ENCODE results near the gene GPX5. TPM values are rescaled to one million over a fixed set of nuclear protein-coding genes. Genes with fewer than 3 reads are reported as not detected.

Gene GPX5
- total and polyA plus RNA-seq, 10 of the 15 experiments (the other 5 are each of a cell fraction or from before 2014, with no cell fraction given), result not detected

- TF ChIP-seq ZNF24 (IDR thresholded peaks at IDR 0.05) (no peak), RAD51 (IDR thresholded peaks at IDR 0.05) (no peak), MEF2A (IDR thresholded peaks at IDR 0.05; ENCODE audit: insufficient read depth, low read depth, low read length) (no peak), EZH2 (IDR thresholded peaks at IDR 0.05; ENCODE audit: borderline replicate concordance, control insufficient read depth, low read depth, low read length) (no peak), RELA (IDR thresholded peaks at IDR 0.05; ENCODE audit: borderline replicate concordance, partially characterized antibody) (no peak), E2F4 (IDR thresholded peaks at IDR 0.05; ENCODE audit: low read depth, low read length) (no peak)
- Histone ChIP-seq H3K27me3 (replicated peaks in 1 of 2; ENCODE audit: control insufficient read depth in 2 of 2, insufficient read depth in 2 of 2, low read length in 1 of 2) (no peaks in the 10 kb centered on the region; a peak in 1 of 4 replicates), H2AFZ (ENCODE audit: control insufficient read depth, low read depth, low read length) (no peak overlapping the region), H3K4me2 (ENCODE audit: control insufficient read depth, insufficient read depth) (no peak overlapping the region), H3K36me3 (ENCODE audit: control insufficient read depth in 2 of 2, insufficient read depth in 2 of 2, low read length in 1 of 2) (no peaks in the 10 kb centered on the region), H3K79me2 (ENCODE audit: control insufficient read depth, insufficient read depth, low read length) (no peaks in the 10 kb centered on the region), H3K4me1 (ENCODE audit: control insufficient read depth, insufficient read depth, low read length) (no peaks in the 10 kb centered on the region), H3K27ac (ENCODE audit: control insufficient read depth, insufficient read depth) (no peak overlapping the region), H3K9me3 (replicated peaks; ENCODE audit: control insufficient read depth, insufficient read depth, low read length) (no peaks in the 10 kb centered on the region), H3K9ac (ENCODE audit: control insufficient read depth, insufficient read depth, low read length) (no peak overlapping the region), H3K4me3 (no peak overlapping the region), H4K20me1 (ENCODE audit: control insufficient read depth, insufficient read depth) (no peaks in the 10 kb centered on the region)
- intact Hi-C loops (cut with micrococcal nuclease; ENCODE audit: unreplicated experiment) (loop anchor here (5.0 kb wide), 1 partner anchor 184 kb away; no protein-coding TSS in a partner anchor), in situ Hi-C loops (cut with MboI) (no loop called here)
- SMC1A ChIA-PET (ENCODE audit: uncharacterized antibody, unreplicated experiment), result no interaction called here
- RAD21 ChIA-PET (ENCODE audit: unreplicated experiment), result interaction anchor here (0.5 kb wide), 1 partner anchor 9 kb away, joined by 3 read pairs; no protein-coding TSS in a partner anchor
- WGBS (ENCODE audit: insufficient coverage, insufficient replicate concordance, low lambda C conversion rate, missing lambda C conversion rate), result 11% methylated on average over 3 of the region's 3 CpGs
- no TSS peak for BruUV-seq (replicated peaks)
- no peak for DNase-seq (ENCODE audit: low read depth, low spot score)
- CTCF ChIA-PET, result interaction anchor here (0.8 kb wide), 1 partner anchor 43 kb away, joined by 3 read pairs; no protein-coding TSS in a partner anchor
- ATAC-seq, result no peak
- POLR2A ChIA-PET, result no interaction called here
- no peak for FAIRE-seq
Observed at GRCh38 chr6:28497893-28498292, 27.8 kb upstream of the GPX5 start.

- H2AFZ ChIP-seq (ENCODE audit: control insufficient read depth, low read depth, low read length), result no peak overlapping the region
- H3K79me2 ChIP-seq (ENCODE audit: control insufficient read depth, insufficient read depth, low read length), result no peaks in the 10 kb centered on the region
- H3K9me3 ChIP-seq (replicated peaks; ENCODE audit: control insufficient read depth, insufficient read depth, low read length), result no peaks in the 10 kb centered on the region
- DNase-seq (ENCODE audit: low read depth, low spot score), result no peak
- RAD21 ChIA-PET (ENCODE audit: unreplicated experiment), result no interaction called here
- in situ Hi-C loops (cut with MboI) (no loop called here), intact Hi-C loops (cut with micrococcal nuclease; ENCODE audit: unreplicated experiment) (no loop called here)
- no peak overlapping the region for H3K9ac ChIP-seq (ENCODE audit: control insufficient read depth, insufficient read depth, low read length)
- SMC1A ChIA-PET (ENCODE audit: uncharacterized antibody, unreplicated experiment), result no interaction called here
- no peaks in the 10 kb centered on the region for H4K20me1 ChIP-seq (ENCODE audit: control insufficient read depth, insufficient read depth)
- no peaks in the 10 kb centered on the region for H3K36me3 ChIP-seq (ENCODE audit: control insufficient read depth in 2 of 2, insufficient read depth in 2 of 2, low read length in 1 of 2)
- CTCF ChIA-PET, result no interaction called here
- WGBS (ENCODE audit: insufficient coverage, insufficient replicate concordance, low lambda C conversion rate, missing lambda C conversion rate), result 26% methylated on average over 2 of the region's 6 CpGs
- no peak for ATAC-seq
- POLR2A ChIA-PET, result no interaction called here
- no TSS peak for BruUV-seq (replicated peaks)
- H3K4me2 ChIP-seq (ENCODE audit: control insufficient read depth, insufficient read depth), result no peak overlapping the region
- no peaks in the 10 kb centered on the region; a peak in 2 of 4 replicates for H3K27me3 ChIP-seq (replicated peaks in 1 of 2; ENCODE audit: control insufficient read depth in 2 of 2, insufficient read depth in 2 of 2, low read length in 1 of 2)
- H3K4me1 ChIP-seq (ENCODE audit: control insufficient read depth, insufficient read depth, low read length), result no peaks in the 10 kb centered on the region
- no peak overlapping the region for H3K27ac ChIP-seq (ENCODE audit: control insufficient read depth, insufficient read depth)
- FAIRE-seq, result no peak
- no peak overlapping the region for H3K4me3 ChIP-seq
- TF ChIP-seq BCL3 (IDR thresholded peaks at IDR 0.05; ENCODE audit: borderline replicate concordance, insufficient read depth, low read depth, low read length, poor library complexity, severe bottlenecking) (no peak), STAT3 (IDR thresholded peaks at IDR 0.05; ENCODE audit: low read depth, low read length) (no peak), E2F4 (IDR thresholded peaks at IDR 0.05; ENCODE audit: low read depth, low read length) (no peak), BMI1 (IDR thresholded peaks at IDR 0.05; ENCODE audit: borderline replicate concordance) (no peak), POLR2AphosphoS5 (IDR thresholded peaks at IDR 0.05; ENCODE audit: low read length) (no peak), IKZF1 (conservative IDR thresholded peaks at IDR 0.05) (no peak)
- TF ChIP-seq, protein P1, sequence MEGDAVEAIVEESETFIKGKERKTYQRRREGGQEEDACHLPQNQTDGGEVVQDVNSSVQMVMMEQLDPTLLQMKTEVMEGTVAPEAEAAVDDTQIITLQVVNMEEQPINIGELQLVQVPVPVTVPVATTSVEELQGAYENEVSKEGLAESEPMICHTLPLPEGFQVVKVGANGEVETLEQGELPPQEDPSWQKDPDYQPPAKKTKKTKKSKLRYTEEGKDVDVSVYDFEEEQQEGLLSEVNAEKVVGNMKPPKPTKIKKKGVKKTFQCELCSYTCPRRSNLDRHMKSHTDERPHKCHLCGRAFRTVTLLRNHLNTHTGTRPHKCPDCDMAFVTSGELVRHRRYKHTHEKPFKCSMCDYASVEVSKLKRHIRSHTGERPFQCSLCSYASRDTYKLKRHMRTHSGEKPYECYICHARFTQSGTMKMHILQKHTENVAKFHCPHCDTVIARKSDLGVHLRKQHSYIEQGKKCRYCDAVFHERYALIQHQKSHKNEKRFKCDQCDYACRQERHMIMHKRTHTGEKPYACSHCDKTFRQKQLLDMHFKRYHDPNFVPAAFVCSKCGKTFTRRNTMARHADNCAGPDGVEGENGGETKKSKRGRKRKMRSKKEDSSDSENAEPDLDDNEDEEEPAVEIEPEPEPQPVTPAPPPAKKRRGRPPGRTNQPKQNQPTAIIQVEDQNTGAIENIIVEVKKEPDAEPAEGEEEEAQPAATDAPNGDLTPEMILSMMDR (IDR thresholded peaks at IDR 0.05 in 2 of 3, conservative IDR thresholded peaks at IDR 0.05 in 1 of 3; ENCODE audit: control insufficient read depth in 2 of 3, extremely low read depth in 1 of 3, insufficient read depth in 1 of 3, low read depth in 3 of 3, low read length in 3 of 3), result no peak
Observed at GRCh38 chr6:28501259-28501658, 24.4 kb upstream of the GPX5 start.
